Gastroesophageal sphincter (tissue), 2 donors: ENCODE results near the gene TMEM266.

Experiments
- POLR2A ChIP-seq, 2 donors: fragments of 450-650 bp; IDR thresholded peaks; one replicate each; pipeline ENCODE4 v1.6.1; 2017; ENCODE audit warnings: antibody characterized with exemption in 2 of 2, mild to moderate bottlenecking in 2 of 2, moderate library complexity in 1 of 2
- POLR2AphosphoS5 ChIP-seq: sonication (generic); formaldehyde crosslinking; IDR thresholded peaks from one replicate; pipeline ENCODE4 v1.6.1; 2017; ENCODE audit warnings: antibody characterized with exemption

GRCh38 chr15:76190070-76190564 is 130.3 kb downstream of the TMEM266 start:
- TF ChIP-seq POLR2A (IDR thresholded peaks at IDR 0.05) (no peak), POLR2AphosphoS5 (no peak)
